ENCODE results near the gene RASA3. TPM values are rescaled to one million over a fixed set of nuclear protein-coding genes. Genes with fewer than 3 reads are reported as not detected.

RASA3 gene
- total and polyA plus RNA-seq, 2 of the 8 experiments (the other 6 are each of a cell fraction or from before 2014, with no cell fraction given), result 7.5 to 21.9 TPM

DNA sequence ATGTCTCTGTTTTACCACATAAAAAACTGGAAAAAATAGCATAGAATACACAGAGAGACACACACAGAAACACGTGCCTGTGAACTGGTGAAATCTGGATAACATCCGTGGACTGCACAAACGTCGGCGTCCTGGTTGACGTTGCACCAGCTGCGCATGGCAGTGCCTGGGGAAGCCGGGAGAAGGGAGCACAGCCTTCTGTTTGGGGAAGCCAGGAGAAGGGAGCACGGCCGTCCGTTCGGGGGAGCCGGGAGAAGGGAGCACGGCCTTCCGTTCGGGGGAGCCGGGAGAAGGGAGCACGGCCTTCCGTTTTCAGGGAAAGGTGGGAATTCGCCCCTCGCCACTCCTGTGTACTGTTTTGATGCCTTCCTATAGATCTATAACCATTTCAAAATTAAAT is 94.7 kb downstream of the RASA3 start:
- H4K91ac ChIP-seq (replicated peaks; ENCODE audit: insufficient read length, low read length), result no peak overlapping the region
- H3K4ac ChIP-seq (replicated peaks; ENCODE audit: insufficient read length, low read depth, low read length), result no peak overlapping the region
- H3K23me2 ChIP-seq (ENCODE audit: low read depth, low read length), result no peaks in the 10 kb centered on the region; the same call in 1 of the 2 replicates
- H4K20me1 ChIP-seq (replicated peaks in 1 of 2; ENCODE audit: control insufficient read depth in 1 of 2, insufficient read depth in 2 of 2, low read length in 2 of 2), result peaks cover 0 to 3% of the 10 kb centered on the region in 2 experiments
- H3K56ac ChIP-seq (replicated peaks; ENCODE audit: insufficient read length, low read depth, low read length), result no peak overlapping the region
- no peak overlapping the region for H2AK5ac ChIP-seq (ENCODE audit: low read depth, low read length)
- no peak overlapping the region for H3K27ac ChIP-seq (ENCODE audit: low read depth, low read length)
- ChIA-PET POLR2A (ENCODE audit: partially characterized antibody) (interaction anchor here (1.8 kb wide), 1 partner anchor 8 kb away, joined by 3 read pairs; no protein-coding TSS in a partner anchor), CTCF (ENCODE audit: partially characterized antibody) (interaction anchor here (0.6 to 1.0 kb wide), 2 partner anchors 161 to 176 kb away, joined by 3 read pairs; no protein-coding TSS in a partner anchor)
- no peak overlapping the region for H2BK20ac ChIP-seq (ENCODE audit: low read length)
- no peaks in the 10 kb centered on the region for H3K27me3 ChIP-seq (replicated peaks in 1 of 4; ENCODE audit: control insufficient read depth in 3 of 4, extremely low read depth in 1 of 4, insufficient read depth in 3 of 4, low read length in 3 of 4)
- no peaks in the 10 kb centered on the region for H3K36me3 ChIP-seq (ENCODE audit: control insufficient read depth in 2 of 4, insufficient read depth in 4 of 4, low read length in 3 of 4)
- no peak overlapping the region for H3K4me2 ChIP-seq (ENCODE audit: insufficient read depth in 1 of 2, low read depth in 2 of 2, low read length in 2 of 2)
- no peak overlapping the region for H3K18ac ChIP-seq (ENCODE audit: extremely low read depth, low read length)
- H3K9ac ChIP-seq (replicated peaks in 1 of 4; ENCODE audit: extremely low read depth in 1 of 4, low read depth in 3 of 4, low read length in 3 of 4), result no peak overlapping the region
- H4K8ac ChIP-seq (ENCODE audit: extremely low read depth, insufficient read depth, low read length), result no peak overlapping the region
- DNase-seq (ENCODE audit: low read depth in 1 of 2, low spot score in 2 of 2) (no peak), FAIRE-seq (no peak)
- H2BK120ac ChIP-seq (replicated peaks; ENCODE audit: low read depth, low read length), result no peak overlapping the region
- H3K4me1 ChIP-seq (replicated peaks in 1 of 4; ENCODE audit: control insufficient read depth in 3 of 4, insufficient read depth in 4 of 4, low read length in 3 of 4), result peaks cover 0 to 20% (median 11%) of the 10 kb centered on the region in 4 experiments; a peak in 6 of 7 replicates
- H3K79me2 ChIP-seq (ENCODE audit: control insufficient read depth in 1 of 2, insufficient read depth in 2 of 2, low read length in 2 of 2), result peaks cover 0 to 3% of the 10 kb centered on the region in 2 experiments; a peak in 1 of 4 replicates
- H2BK15ac ChIP-seq (ENCODE audit: low read length), result no peak overlapping the region
- no peak overlapping the region for H2BK5ac ChIP-seq (ENCODE audit: low read depth, low read length)
- peaks cover 9% of the 10 kb centered on the region; the same call in 1 of the 2 replicates for H3K79me1 ChIP-seq (ENCODE audit: low read depth, low read length)
- H2AFZ ChIP-seq (ENCODE audit: low read length), result no peak overlapping the region
- WGBS, 2 experiments (ENCODE audit: extremely low coverage in 1 of 2, insufficient coverage in 1 of 2, insufficient read length in 1 of 2, insufficient replicate concordance in 2 of 2, low coverage in 1 of 2, low lambda C conversion rate in 2 of 2, missing lambda C conversion rate in 1 of 2), result 92% methylated on average over 17 of the region's 21 CpGs; no CpG with 5 or more reads in 1 of the 2 experiments
- TF ChIP-seq, protein P1, sequence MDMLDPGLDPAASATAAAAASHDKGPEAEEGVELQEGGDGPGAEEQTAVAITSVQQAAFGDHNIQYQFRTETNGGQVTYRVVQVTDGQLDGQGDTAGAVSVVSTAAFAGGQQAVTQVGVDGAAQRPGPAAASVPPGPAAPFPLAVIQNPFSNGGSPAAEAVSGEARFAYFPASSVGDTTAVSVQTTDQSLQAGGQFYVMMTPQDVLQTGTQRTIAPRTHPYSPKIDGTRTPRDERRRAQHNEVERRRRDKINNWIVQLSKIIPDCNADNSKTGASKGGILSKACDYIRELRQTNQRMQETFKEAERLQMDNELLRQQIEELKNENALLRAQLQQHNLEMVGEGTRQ (IDR thresholded peaks at IDR 0.05; ENCODE audit: low read length), result no peak
- TF ChIP-seq CBX5 (IDR thresholded peaks at IDR 0.05; ENCODE audit: low read depth, low read length), result no peak
- TF ChIP-seq CBX8 (IDR thresholded peaks at IDR 0.05; ENCODE audit: borderline replicate concordance, low read depth, low read length), result no peak
- no peak for TF ChIP-seq HDAC6 (IDR thresholded peaks at IDR 0.05; ENCODE audit: low read depth, low read length)
- no peaks in the 10 kb centered on the region for H3K9me3 ChIP-seq (ENCODE audit: insufficient read depth in 2 of 2, low read depth in 1 of 2, low read length in 1 of 2)
- H2BK12ac ChIP-seq (ENCODE audit: low read depth, low read length), result no peak overlapping the region
- no peak overlapping the region for H4K5ac ChIP-seq (ENCODE audit: insufficient read length, low read depth, low read length)
- no peak overlapping the region for H3K14ac ChIP-seq (ENCODE audit: insufficient read length)
- H3K4me3 ChIP-seq (ENCODE audit: extremely low read depth in 1 of 4, insufficient read depth in 2 of 4, low read depth in 3 of 4, low read length in 4 of 4), result no peak overlapping the region
- H3K23ac ChIP-seq (ENCODE audit: insufficient read length), result no peak overlapping the region
